Neural cell (in vitro differentiated cells): Measurements from ENCODE around the gene ILK. TPM values are rescaled to one million over a fixed set of nuclear protein-coding genes. Genes with fewer than 3 reads are reported as not detected.

Experiments
- H2AFZ ChIP-seq: fragments of 200-600, 300-800 bp; sonication (generic), shearing (Covaris generic); 2 replicates; pipeline ENCODE4 v1.6.0; 2014; ENCODE audit warnings: low read depth, mild to moderate bottlenecking, antibody characterized with exemption, low read length, moderate library complexity
- H3F3A ChIP-seq: fragments of 200-600 bp; shearing (Covaris generic); 2 replicates; pipeline ENCODE4 v1.6.1; 2016; ENCODE audit warnings: mild to moderate bottlenecking, moderate library complexity, mixed read lengths, antibody characterized with exemption, low read length; ENCODE audit not compliant: insufficient read depth, poor library complexity, severe bottlenecking
- H3K27ac ChIP-seq: fragments of 200-600, 300-800 bp; sonication (generic), shearing (Covaris generic); 2 replicates; pipeline ENCODE4 v1.5.1; 2014; ENCODE audit warnings: mild to moderate bottlenecking, low read length, moderate library complexity
- H3K27me3 ChIP-seq: fragments of 300-800, 200-600 bp; sonication (generic), shearing (Covaris generic); 2 replicates; pipeline ENCODE4 v1.6.0; 2014; ENCODE audit warnings: mild to moderate bottlenecking, low read depth, low read length, moderate library complexity; ENCODE audit not compliant: insufficient read depth
- H3K36me3 ChIP-seq: fragments of 300-800, 200-600 bp; sonication (generic), shearing (Covaris generic); 2 replicates; pipeline ENCODE4 v1.5.1; 2014; ENCODE audit warnings: mild to moderate bottlenecking, antibody characterized with exemption, low read length, moderate library complexity; ENCODE audit not compliant: insufficient read depth
- H3K4me2 ChIP-seq: fragments of 300-800, 200-600 bp; sonication (generic), shearing (Covaris generic); 2 replicates; pipeline ENCODE4 v1.6.0; 2014; ENCODE audit warnings: mild to moderate bottlenecking, low read length
- H3K4me3 ChIP-seq: fragments of 300-800, 200-600 bp; sonication (generic), shearing (Covaris generic); 2 replicates; pipeline ENCODE4 v1.5.1; 2014; ENCODE audit warnings: mild to moderate bottlenecking, low read length, moderate library complexity
- H3K79me2 ChIP-seq: fragments of 200-600 bp; shearing (Covaris generic); replicated peaks from 2 replicates; pipeline ENCODE4 v1.6.0; 2014; ENCODE audit warnings: mild to moderate bottlenecking, low read length, moderate library complexity; ENCODE audit not compliant: insufficient read depth
- H3K9ac ChIP-seq: fragments of 300-800, 200-600 bp; sonication (generic), shearing (Covaris generic); 2 replicates; pipeline ENCODE4 v1.6.1; 2016; ENCODE audit warnings: mild to moderate bottlenecking, low read length, mixed read lengths
- H3K9me2 ChIP-seq: fragments of 200-600 bp; shearing (Covaris generic); 2 replicates; pipeline ENCODE4 v1.6.1; 2016; ENCODE audit warnings: mild to moderate bottlenecking, low read length, mixed read lengths; ENCODE audit not compliant: insufficient read depth
- H3K9me3 ChIP-seq: fragments of 200-600, 300-800 bp; sonication (generic), shearing (Covaris generic); 2 replicates; pipeline ENCODE4 v1.6.1; 2016; ENCODE audit warnings: mild to moderate bottlenecking, mixed run types, low read length, moderate library complexity, mixed read lengths
- H4K20me1 ChIP-seq: fragments of 200-600 bp; shearing (Covaris generic); 2 replicates; pipeline ENCODE4 v1.6.1; 2016; ENCODE audit warnings: mild to moderate bottlenecking, mixed run types; ENCODE audit not compliant: insufficient read depth
- CTCF ChIP-seq: fragments of 450-650 bp; IDR thresholded peaks from 2 replicates; pipeline ENCODE4 v1.5.1; 2014; ENCODE audit warnings: antibody characterized with exemption, mild to moderate bottlenecking, moderate library complexity; ENCODE audit not compliant: poor library complexity, severe bottlenecking
- EP300 ChIP-seq: fragments of 450-650 bp; conservative IDR thresholded peaks from 2 replicates; pipeline ENCODE4 v1.6.1; 2014; ENCODE audit warnings: antibody characterized with exemption, mild to moderate bottlenecking, moderate library complexity; ENCODE audit not compliant: poor library complexity, severe bottlenecking
- EZH2 ChIP-seq: fragments of 200-600, 300-800 bp; shearing (Covaris generic), sonication (generic); IDR thresholded peaks from 2 replicates; pipeline ENCODE4 v1.6.1; 2014; ENCODE audit warnings: antibody characterized with exemption, low read length, borderline replicate concordance, mild to moderate bottlenecking; ENCODE audit not compliant: insufficient read depth, poor library complexity, severe bottlenecking
- MXI1 ChIP-seq: fragments of 450-650 bp; conservative IDR thresholded peaks from 2 replicates; pipeline ENCODE4 v1.6.1; 2014; ENCODE audit warnings: antibody characterized with exemption, mild to moderate bottlenecking; ENCODE audit not compliant: poor library complexity, severe bottlenecking
- POLR2AphosphoS5 ChIP-seq: IDR thresholded peaks from 2 replicates; pipeline ENCODE4 v1.6.1; 2012
- RAD21 ChIP-seq: fragments of 450-650 bp; conservative IDR thresholded peaks from 2 replicates; pipeline ENCODE4 v1.6.1; 2014; ENCODE audit warnings: antibody characterized with exemption, mild to moderate bottlenecking, moderate library complexity
- SMC3 ChIP-seq: fragments of 450-650 bp; conservative IDR thresholded peaks from 2 replicates; pipeline ENCODE4 v1.6.1; 2014; ENCODE audit warnings: antibody characterized with exemption, mild to moderate bottlenecking, moderate library complexity; ENCODE audit not compliant: poor library complexity
- TAF1 ChIP-seq: IDR thresholded peaks from 2 replicates; pipeline ENCODE4 v1.6.1; 2012; ENCODE audit warnings: low read depth
- polyA plus RNA-seq: library from polyadenylated mRNA; depleted of rRNA; stranded (reverse); fragments of >200 nt; gene quantifications from 2 replicates; pipeline ENCODE4 v1.2.3, GENCODE V29; 2014
- TF ChIP-seq, protein P1 (sequence below): IDR thresholded peaks from 2 replicates; pipeline ENCODE4 v1.6.1; 2012; ENCODE audit warnings: borderline replicate concordance

ILK gene
- polyA plus RNA-seq, 1 donor from 2014 or later: 68.8 TPM

- H2AFZ ChIP-seq: no peak overlapping the region
- H3K27ac ChIP-seq: no peak overlapping the region
- H4K20me1 ChIP-seq: no peaks in the 10 kb centered on the region
- TF ChIP-seq RAD21 (no peak), SMC3 (no peak), EP300 (no peak), EZH2 (no peak), TAF1 (no peak), MXI1 (no peak), CTCF (no peak), POLR2AphosphoS5 (no peak)
- TF ChIP-seq, protein P1, sequence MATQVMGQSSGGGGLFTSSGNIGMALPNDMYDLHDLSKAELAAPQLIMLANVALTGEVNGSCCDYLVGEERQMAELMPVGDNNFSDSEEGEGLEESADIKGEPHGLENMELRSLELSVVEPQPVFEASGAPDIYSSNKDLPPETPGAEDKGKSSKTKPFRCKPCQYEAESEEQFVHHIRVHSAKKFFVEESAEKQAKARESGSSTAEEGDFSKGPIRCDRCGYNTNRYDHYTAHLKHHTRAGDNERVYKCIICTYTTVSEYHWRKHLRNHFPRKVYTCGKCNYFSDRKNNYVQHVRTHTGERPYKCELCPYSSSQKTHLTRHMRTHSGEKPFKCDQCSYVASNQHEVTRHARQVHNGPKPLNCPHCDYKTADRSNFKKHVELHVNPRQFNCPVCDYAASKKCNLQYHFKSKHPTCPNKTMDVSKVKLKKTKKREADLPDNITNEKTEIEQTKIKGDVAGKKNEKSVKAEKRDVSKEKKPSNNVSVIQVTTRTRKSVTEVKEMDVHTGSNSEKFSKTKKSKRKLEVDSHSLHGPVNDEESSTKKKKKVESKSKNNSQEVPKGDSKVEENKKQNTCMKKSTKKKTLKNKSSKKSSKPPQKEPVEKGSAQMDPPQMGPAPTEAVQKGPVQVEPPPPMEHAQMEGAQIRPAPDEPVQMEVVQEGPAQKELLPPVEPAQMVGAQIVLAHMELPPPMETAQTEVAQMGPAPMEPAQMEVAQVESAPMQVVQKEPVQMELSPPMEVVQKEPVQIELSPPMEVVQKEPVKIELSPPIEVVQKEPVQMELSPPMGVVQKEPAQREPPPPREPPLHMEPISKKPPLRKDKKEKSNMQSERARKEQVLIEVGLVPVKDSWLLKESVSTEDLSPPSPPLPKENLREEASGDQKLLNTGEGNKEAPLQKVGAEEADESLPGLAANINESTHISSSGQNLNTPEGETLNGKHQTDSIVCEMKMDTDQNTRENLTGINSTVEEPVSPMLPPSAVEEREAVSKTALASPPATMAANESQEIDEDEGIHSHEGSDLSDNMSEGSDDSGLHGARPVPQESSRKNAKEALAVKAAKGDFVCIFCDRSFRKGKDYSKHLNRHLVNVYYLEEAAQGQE: no peak
- H3F3A ChIP-seq: peaks cover 4% of the 10 kb centered on the region
- no peaks in the 10 kb centered on the region for H3K27me3 ChIP-seq
- H3K9me2 ChIP-seq: no peaks in the 10 kb centered on the region
- no peak overlapping the region for H3K4me2 ChIP-seq
- no peaks in the 10 kb centered on the region for H3K36me3 ChIP-seq
- no peaks in the 10 kb centered on the region for H3K9me3 ChIP-seq
- H3K79me2 ChIP-seq: peaks cover 7% of the 10 kb centered on the region
- H3K4me3 ChIP-seq: no peak overlapping the region
- no peak overlapping the region for H3K9ac ChIP-seq
Observed at GRCh38 chr11:6614446-6614845, 10.9 kb downstream of the ILK start.

GRCh38 chr11:6615046-6615445 lies 11.5 kb downstream of the ILK start:
- Histone ChIP-seq H3K27ac (no peak overlapping the region), H4K20me1 (no peaks in the 10 kb centered on the region), H3K79me2 (peaks cover 7% of the 10 kb centered on the region), H3K9me3 (no peaks in the 10 kb centered on the region), H3K4me3 (no peak overlapping the region), H3K4me2 (no peak overlapping the region), H3K27me3 (no peaks in the 10 kb centered on the region), H3K36me3 (no peaks in the 10 kb centered on the region), H3F3A (peaks cover 4% of the 10 kb centered on the region), H3K9me2 (no peaks in the 10 kb centered on the region), H2AFZ (no peak overlapping the region), H3K9ac (no peak overlapping the region)
- TF ChIP-seq RAD21: no peak
- TF ChIP-seq SMC3: no peak
- TF ChIP-seq CTCF: no peak
- TF ChIP-seq, protein P1: no peak
- no peak for TF ChIP-seq EP300
- TF ChIP-seq TAF1: no peak
- TF ChIP-seq EZH2: no peak
- TF ChIP-seq MXI1: no peak
- no peak for TF ChIP-seq POLR2AphosphoS5
